Measurements from ENCODE around the gene NFAT5.

- TF ChIP-seq CTCF (IDR thresholded peaks at IDR 0.05) (no peak), PBX3 (IDR thresholded peaks at IDR 0.05) (no peak), EP300 (IDR thresholded peaks at IDR 0.05) (no peak), HOXA7 (CRISPR knock-in tag; IDR thresholded peaks at IDR 0.05) (no peak), RAD21 (conservative IDR thresholded peaks at IDR 0.05 in 1 of 2, IDR thresholded peaks at IDR 0.05 in 1 of 2) (no peak), CHD4 (IDR thresholded peaks at IDR 0.05; ENCODE audit: borderline replicate concordance) (no peak), ZSCAN20 (CRISPR knock-in tag; IDR thresholded peaks at IDR 0.05) (no peak), CEBPB (IDR thresholded peaks at IDR 0.05) (no peak), ELK1 (IDR thresholded peaks at IDR 0.05; ENCODE audit: low read depth, low read length) (no peak)
These were observed 147.3 kb downstream of the NFAT5 start for GRCh38 chr16:69712914-69713581.
